ENCODE measurements around the gene SLC28A2.
"Not testable (repeated sequence)": the region's sequence is repeated elsewhere in the genome, so short reads cannot be mapped to it uniquely, and the experiment has no call there.

GRCh38 chr15:45314117-45314516 lies 62.1 kb downstream of the SLC28A2 start:
- not testable (repeated sequence) for TF ChIP-seq CTCF, POLR2A (IDR thresholded peaks at IDR 0.05)
